ENCODE measurements around the gene ROBO4. TPM values are rescaled to one million over a fixed set of nuclear protein-coding genes. Genes with fewer than 3 reads are reported as not detected.

Gene ROBO4
- total and polyA plus RNA-seq, 2 of the 13 experiments (the other 11 are each of a cell fraction or from before 2014, with no cell fraction given), result 0.07 to 1.1 TPM

- Histone ChIP-seq H3K27me3 (ENCODE audit: control insufficient read depth in 1 of 2, insufficient read depth in 2 of 2, low read length in 2 of 2) (peaks cover 19 to 78% of the 10 kb centered on the region in 2 experiments), H3K79me2 (ENCODE audit: insufficient read depth, low read length) (no peaks in the 10 kb centered on the region), H3K4me1 (ENCODE audit: insufficient read depth, low read length) (peaks cover 38% of the 10 kb centered on the region), H3K36me3 (replicated peaks in 1 of 2; ENCODE audit: control insufficient read depth in 1 of 2, insufficient read depth in 2 of 2, low read length in 2 of 2) (no peaks in the 10 kb centered on the region), H4K20me1 (ENCODE audit: insufficient read depth, low read length) (no peaks in the 10 kb centered on the region), H3K9me3 (ENCODE audit: low read length) (no peaks in the 10 kb centered on the region), H2AFZ (ENCODE audit: low read length) (no peak overlapping the region), H3K4me3 (replicated peaks in 1 of 3; ENCODE audit: insufficient read depth in 1 of 3, low read depth in 2 of 3, low read length in 3 of 3) (no peak overlapping the region), H3K27ac (ENCODE audit: extremely low read length, insufficient read depth, low read length) (no peak overlapping the region), H3K4me2 (ENCODE audit: low read depth, low read length) (no peak overlapping the region), H3K9ac (ENCODE audit: insufficient read depth, low read depth, low read length) (no peak overlapping the region)
- BruUV-seq (replicated peaks), result no TSS peak
- no peak for DNase-seq (ENCODE audit: low spot score)
- CTCF ChIA-PET (ENCODE audit: low intra/inter-chr PET ratio, low total read pairs), result no interaction called here
- POLR2A ChIA-PET, result no interaction called here
- in situ Hi-C loops (cut with HindIII; ENCODE audit: extremely low pct_ligation_motif_present, low pct_unique_long_range_greater_than_20kb), result no loop called here
- FAIRE-seq, result no peak
- WGBS (ENCODE audit: low lambda C conversion rate), result 34% methylated on average over 1 of the region's 1 CpG
- intact Hi-C loops (cut with micrococcal nuclease; ENCODE audit: unreplicated experiment), result no loop called here
- no peak for ATAC-seq
- TF ChIP-seq ELF1 (CRISPR knock-in tag; IDR thresholded peaks at IDR 0.05) (no peak), RBM39 (IDR thresholded peaks at IDR 0.05; ENCODE audit: low read depth, low read length, poor library complexity, severe bottlenecking) (no peak), ADNP (CRISPR knock-in tag; IDR thresholded peaks at IDR 0.05) (no peak), SALL1 (CRISPR knock-in tag; IDR thresholded peaks at IDR 0.05) (no peak), TRIM24 (CRISPR knock-in tag; IDR thresholded peaks at IDR 0.05) (no peak), ZFP36L2 (CRISPR knock-in tag; IDR thresholded peaks at IDR 0.05) (no peak), KMT2B (CRISPR knock-in tag; IDR thresholded peaks at IDR 0.05) (no peak), PLSCR1 (CRISPR knock-in tag; IDR thresholded peaks at IDR 0.05; ENCODE audit: borderline replicate concordance) (no peak), NBN (conservative IDR thresholded peaks at IDR 0.05) (no peak), FOSL2 (CRISPR knock-in tag; IDR thresholded peaks at IDR 0.05) (no peak), LCORL (IDR thresholded peaks at IDR 0.05) (no peak), LCORL (CRISPR knock-in tag; IDR thresholded peaks at IDR 0.05) (no peak), AHDC1 (CRISPR knock-in tag; IDR thresholded peaks at IDR 0.05; ENCODE audit: borderline replicate concordance) (no peak), ZNF354B (CRISPR knock-in tag; IDR thresholded peaks at IDR 0.05) (no peak)
- TF ChIP-seq, protein P1, sequence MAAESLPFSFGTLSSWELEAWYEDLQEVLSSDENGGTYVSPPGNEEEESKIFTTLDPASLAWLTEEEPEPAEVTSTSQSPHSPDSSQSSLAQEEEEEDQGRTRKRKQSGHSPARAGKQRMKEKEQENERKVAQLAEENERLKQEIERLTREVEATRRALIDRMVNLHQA (CRISPR knock-in tag; IDR thresholded peaks at IDR 0.05), result no peak
- TF ChIP-seq, protein P2, sequence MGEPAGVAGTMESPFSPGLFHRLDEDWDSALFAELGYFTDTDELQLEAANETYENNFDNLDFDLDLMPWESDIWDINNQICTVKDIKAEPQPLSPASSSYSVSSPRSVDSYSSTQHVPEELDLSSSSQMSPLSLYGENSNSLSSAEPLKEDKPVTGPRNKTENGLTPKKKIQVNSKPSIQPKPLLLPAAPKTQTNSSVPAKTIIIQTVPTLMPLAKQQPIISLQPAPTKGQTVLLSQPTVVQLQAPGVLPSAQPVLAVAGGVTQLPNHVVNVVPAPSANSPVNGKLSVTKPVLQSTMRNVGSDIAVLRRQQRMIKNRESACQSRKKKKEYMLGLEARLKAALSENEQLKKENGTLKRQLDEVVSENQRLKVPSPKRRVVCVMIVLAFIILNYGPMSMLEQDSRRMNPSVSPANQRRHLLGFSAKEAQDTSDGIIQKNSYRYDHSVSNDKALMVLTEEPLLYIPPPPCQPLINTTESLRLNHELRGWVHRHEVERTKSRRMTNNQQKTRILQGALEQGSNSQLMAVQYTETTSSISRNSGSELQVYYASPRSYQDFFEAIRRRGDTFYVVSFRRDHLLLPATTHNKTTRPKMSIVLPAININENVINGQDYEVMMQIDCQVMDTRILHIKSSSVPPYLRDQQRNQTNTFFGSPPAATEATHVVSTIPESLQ (CRISPR knock-in tag; conservative IDR thresholded peaks at IDR 0.05), result no peak
- TF ChIP-seq, protein P3, sequence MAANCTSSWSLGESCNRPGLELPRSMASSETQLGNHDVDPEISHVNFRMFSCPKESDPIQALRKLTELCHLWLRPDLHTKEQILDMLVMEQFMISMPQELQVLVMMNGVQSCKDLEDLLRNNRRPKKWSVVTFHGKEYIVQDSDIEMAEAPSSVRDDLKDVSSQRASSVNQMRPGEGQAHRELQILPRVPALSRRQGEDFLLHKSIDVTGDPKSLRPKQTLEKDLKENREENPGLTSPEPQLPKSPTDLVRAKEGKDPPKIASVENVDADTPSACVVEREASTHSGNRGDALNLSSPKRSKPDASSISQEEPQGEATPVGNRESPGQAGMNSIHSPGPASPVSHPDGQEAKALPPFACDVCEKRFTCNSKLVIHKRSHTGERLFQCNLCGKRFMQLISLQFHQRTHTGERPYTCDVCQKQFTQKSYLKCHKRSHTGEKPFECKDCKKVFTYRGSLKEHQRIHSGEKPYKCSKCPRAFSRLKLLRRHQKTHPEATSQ (CRISPR knock-in tag; IDR thresholded peaks at IDR 0.05; ENCODE audit: borderline replicate concordance), result no peak
Observed at GRCh38 chr11:124840666-124841065, 57.0 kb downstream of the ROBO4 start.

All from HepG2 (cell line).